ENCODE data around the gene EPHA10.
"Not testable (repeated sequence)": the region's sequence is repeated elsewhere in the genome, so short reads cannot be mapped to it uniquely, and the experiment has no call there.

Gene EPHA10

DNA sequence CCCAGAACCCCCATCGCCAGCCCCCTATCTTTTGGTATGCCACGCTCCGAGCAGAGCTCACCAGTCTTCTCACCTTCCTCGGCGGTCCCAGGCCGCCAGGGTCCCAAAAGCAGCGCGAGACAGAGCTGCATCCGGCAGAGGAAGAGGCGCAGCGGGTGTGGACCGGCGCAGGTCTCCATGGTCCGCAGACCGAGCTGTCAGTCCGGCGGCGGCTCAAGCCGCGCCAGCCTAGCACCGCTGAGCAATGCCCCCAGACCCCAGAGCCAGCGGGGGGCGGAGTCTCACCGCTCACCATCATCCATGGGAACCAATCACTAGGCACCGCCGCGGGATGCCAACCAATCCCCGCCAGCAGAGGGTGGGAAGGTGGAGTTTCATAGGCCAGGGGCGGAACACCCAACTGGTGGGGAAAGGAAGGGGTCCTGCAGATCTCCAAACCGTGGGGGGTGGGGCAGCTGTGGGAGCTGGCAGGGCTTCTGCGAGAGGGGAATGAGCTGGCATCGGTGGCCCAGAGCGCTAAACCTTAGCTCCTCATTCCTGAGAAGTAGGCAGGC is at the start of gene EPHA10:
EPHA10 (minus strand) TSS at position 233 of the 554 bp plus-strand sequence; CDS start at position 179, 54 bp downstream.
- no peak for DNase-seq

DNA sequence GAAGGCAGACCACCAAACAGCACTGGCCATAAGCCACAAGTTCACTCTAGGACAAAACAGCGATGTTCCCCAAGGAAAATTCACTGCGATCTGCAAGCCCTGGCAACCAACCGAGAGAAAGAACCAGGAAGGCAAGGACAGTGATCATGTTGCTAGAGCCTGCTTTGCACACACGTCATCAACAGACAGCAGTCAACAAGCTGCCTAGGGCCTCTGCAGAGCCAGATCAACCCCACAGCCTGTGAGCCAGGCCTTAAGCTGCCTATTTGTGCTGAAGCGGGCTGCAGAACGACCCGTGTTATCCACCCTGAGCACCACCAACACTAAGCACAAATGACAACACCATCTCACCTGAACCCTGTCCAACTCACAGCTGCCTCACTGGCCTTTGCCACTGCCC is 49.3 kb upstream of the EPHA10 start:
- no peak for DNase-seq

DNA sequence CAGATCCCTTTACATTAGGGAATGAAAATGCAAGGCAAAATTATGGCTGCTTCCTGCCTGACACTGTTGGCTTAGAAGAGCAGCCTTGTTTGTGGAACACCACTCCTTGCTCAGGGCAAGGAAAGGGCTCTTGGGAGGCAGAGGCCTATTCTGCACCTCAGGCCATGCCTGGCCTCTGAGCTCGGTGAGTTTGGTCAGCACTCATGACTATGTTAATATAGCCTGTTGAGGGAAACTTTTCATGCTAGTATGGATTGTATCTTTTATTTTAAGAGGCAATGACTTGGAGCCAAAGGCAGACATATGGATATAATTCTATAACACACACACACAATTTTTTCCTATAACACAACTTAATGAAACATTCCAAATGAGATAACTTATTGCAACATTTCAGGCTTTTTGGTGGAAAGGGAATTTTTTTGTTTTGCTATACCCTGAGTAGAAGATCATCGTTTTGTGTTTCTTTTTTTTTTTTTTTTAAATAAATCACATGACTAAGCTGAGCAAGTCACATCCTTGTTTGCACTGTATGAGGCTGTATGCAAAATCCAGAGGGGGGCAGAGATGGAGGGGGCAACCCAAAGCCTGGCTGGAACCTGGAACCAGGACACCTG is 48.7 kb upstream of the EPHA10 start:
- no peak for DNase-seq

DNA sequence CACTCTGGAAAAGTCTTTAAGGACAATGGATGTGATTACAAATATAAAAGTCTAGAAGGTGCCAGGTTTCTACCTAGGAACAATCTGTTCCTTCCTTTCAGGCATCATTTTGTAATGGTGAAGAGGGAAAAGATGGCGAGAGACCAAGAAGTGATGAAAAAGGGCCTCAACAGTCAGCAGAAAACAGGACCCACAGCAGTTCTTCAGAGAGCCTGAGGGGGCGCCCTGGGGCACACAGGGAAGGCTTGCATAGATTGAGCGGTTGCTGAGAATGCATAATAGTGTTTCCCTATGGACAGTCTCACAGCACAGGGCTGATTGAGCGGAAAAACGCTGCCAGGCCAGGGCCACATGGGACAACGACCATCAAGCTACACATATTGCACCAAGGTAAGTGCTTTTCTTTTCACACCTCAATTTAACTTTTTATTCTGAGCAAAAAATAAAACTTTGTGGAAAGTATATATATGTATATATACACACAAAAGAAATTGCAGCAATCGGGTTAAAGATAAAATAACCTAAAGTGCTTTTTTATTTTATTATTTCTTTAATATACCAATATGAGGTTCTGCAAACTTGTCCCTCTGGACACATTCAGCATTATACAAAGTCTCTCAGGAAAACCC is 46.2 kb upstream of the EPHA10 start:
- DNase-seq: peak; percentile 74

DNA sequence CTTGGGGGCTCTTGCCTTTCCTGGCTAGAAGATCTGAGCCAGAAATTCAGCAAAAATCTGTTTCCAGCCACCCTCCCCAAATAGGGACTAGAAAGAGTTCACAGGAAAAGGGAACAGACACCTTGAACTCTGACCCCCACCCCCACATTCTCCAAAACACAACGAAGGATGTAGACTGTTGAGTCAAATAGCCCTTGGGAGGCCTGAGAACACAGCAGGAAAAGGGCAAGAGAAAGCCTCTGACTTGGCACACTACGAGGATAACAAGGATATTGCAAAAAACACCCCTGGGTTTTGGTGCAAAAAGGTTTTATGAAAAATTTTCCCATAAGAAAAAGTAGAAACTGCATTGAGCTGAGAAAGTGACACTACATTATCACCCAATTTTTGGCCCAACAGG is 45.0 kb upstream of the EPHA10 start:
- DNase-seq: no peak

DNA sequence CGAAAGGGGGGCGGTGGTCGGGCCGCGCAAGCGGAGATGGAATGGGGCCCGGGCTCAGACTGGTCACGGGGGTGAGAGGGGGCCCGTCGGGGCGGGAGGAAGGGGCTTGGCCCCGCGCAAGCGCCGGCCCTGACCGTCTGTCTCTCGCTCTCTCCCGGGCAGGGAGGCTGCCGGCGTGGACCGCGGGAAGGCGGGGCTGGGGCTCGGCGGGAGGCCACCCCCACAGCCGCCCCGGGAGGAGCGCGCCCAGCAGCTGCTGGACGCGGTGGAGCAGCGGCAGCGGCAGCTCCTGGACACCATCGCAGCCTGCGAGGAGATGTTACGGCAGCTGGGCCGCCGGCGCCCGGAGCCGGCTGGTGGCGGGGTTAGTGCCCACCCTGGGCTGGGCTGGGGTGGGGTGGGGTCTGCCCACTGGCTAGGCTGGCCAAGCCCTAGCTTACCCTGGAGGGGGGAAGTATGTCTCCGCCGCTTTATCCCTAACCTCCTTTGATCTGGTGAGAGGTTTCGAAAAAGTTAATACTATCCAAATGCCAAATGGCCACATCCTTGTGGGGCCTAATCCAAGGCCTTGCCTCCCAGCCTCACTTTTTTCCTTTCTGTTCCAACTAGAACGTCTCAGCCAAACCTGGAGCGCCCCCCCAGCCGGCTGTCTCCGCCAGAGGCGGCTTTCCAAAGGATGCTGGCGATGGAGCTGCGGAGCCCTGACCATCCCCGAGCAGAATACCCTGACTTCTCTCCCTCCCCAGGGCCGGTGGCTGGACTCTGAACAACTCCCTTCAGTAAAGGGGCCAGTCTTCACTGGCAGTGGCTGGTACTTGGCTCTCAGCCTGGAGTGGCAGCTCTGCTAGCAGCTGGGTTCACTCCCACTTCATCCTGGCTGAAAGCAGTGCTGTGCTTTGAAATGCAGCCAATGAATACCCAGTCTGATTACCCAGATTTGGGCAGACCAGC is 43.7 kb upstream of the EPHA10 start:
- peak; percentile 58 for DNase-seq

DNA sequence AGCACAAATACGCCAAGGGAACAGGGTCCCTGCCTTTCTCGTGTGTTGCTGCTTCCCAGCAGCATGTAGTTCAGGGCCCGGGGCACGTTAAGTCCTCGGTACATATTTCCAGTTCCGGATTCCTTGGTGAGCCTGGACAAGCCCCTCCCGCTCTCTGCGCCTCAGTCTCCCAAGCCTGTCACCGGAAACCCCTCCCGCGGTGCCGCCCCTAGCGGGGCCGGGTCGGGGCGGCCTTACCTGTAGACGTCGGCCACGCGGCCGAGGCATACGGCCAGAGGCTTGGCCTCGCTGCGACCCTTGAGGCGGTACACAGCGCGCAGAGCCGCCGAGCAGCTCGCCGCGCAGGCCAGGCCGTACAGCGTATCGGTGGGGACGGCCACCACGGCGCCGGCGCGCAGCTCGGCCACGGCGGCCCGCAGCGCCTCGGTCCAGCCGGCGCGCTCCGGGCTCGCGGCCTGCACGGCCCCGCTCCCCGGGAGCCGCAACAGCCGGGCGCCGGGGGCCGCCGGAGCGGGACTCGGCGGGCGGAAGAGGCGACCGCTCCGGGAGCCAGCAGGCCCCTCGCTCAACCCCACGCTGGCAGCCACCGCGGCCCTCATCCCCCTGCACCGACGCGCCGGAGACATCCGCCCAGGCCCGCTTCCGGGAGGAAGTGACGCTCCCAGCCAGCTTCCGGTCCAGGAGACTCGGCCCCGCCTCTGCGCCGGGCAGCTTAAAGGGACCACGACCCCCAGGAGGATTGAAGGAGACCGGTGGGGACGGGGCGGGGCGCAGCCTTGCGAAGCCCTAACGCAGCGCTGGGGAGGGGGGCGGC is 42.8 kb upstream of the EPHA10 start, which contains the start of the genes C1orf122 and YRDC:
C1orf122 (plus strand) TSS at position 236 of the 814 bp plus-strand sequence. CDS start 615 bp downstream, outside the sequence.
YRDC (minus strand) TSS at position 654 of the 814 bp plus-strand sequence; CDS start at position 626, 28 bp downstream.
- peak; percentile 93 for DNase-seq

DNA sequence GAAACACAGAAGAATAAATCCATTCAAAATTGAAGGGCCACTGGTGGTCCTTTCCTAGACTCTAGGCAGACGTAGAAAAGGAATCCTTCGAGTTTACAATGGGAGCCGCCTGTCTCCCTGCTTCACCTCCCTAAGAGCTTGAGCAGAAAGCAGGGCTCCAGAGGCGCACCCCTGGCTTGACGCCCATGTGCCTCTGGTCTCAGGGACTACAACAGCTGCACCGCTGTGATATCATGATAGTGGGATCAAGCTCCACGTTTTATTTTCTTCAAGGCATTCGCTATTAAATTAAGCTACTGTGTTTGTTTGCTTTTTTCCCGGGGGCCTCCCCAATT is 42.3 kb upstream of the EPHA10 start:
- no peak for DNase-seq

DNA sequence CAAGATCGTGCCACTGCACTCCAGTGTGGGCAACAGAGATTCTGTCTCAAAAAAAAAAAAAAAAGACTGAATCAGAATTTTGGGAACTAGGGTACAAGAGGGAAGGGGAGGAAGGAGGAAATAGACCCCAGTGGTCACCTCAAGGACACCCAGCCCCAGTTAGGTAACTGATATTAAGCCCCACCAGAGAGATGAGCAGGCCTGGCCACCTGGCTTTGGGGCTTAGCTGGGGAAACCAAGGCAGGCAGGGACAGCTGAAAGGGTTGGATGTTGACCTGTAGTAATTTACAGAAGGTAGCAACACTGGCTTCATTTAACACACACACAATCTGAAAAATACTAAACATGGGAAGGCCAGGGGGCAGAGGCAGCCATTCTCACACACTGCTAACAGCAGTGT is 37.5 kb upstream of the EPHA10 start:
- DNase-seq: no peak

DNA sequence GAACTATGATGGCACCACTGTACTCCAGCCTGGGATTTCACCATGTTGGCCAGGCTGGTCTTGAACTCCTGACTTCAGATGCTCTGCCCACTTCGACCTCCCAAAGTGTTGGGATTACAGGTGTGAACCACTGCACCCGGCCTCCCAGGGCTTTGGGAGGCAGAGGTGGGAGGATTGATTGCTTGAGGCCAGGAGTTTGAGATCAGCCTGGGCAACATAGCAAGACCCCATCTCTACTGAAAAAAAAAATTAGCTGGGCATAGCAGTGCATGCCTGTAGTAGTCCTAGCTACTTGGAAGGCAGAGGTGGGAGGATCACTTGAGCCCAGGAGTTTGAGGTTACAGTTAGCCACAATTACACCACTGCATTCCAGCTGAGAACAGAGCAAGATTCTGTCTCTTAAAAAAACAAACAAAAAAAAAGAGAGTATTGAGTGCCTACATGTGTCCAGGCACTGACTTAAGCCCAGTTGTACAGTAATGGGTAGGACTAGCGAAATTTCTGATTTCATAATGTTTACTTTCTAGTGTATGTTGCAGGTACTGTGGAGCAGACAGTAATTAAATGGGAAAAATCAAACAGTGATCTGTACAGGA is 32.9 kb upstream of the EPHA10 start:
- DNase-seq: no peak

DNA sequence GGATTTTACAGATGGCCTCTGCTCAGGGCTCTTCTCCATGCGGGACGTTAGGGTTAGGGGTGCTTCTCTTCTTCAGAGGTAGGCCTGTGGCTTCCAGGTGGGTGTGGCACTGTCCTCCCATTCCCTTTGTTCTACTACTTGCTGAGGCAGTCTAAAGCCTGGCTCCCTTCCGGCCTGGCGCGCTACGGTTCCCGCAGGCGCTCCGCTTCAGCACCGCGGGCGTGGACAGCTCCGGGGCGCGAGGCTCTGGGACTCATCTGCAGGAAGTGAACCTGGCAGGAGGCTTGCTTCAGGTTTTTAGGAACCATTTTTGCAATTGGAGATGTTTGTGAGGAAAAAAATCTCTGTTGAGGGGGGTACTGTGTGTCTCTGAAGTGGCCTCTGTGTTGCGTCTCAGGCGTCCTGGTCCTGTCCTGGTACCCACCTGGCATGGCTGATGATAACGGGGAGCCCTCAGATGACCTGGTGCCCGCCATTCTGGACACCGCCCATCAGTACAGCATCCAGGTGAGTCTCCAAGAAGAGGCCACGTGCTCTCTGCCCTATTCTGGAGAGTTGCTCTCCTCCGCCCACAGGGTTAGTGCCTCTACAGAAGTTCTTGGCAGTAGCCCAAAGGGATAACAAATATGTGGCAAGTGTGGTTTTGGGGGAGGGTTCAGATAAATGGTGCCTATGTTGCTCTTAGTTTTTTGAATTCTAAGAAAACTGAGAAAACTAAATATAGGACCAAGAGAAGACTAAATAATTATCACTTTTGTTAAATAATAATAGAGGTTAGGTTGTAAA is 30.6 kb upstream of the EPHA10 start:
- peak; percentile 33 for DNase-seq

DNA sequence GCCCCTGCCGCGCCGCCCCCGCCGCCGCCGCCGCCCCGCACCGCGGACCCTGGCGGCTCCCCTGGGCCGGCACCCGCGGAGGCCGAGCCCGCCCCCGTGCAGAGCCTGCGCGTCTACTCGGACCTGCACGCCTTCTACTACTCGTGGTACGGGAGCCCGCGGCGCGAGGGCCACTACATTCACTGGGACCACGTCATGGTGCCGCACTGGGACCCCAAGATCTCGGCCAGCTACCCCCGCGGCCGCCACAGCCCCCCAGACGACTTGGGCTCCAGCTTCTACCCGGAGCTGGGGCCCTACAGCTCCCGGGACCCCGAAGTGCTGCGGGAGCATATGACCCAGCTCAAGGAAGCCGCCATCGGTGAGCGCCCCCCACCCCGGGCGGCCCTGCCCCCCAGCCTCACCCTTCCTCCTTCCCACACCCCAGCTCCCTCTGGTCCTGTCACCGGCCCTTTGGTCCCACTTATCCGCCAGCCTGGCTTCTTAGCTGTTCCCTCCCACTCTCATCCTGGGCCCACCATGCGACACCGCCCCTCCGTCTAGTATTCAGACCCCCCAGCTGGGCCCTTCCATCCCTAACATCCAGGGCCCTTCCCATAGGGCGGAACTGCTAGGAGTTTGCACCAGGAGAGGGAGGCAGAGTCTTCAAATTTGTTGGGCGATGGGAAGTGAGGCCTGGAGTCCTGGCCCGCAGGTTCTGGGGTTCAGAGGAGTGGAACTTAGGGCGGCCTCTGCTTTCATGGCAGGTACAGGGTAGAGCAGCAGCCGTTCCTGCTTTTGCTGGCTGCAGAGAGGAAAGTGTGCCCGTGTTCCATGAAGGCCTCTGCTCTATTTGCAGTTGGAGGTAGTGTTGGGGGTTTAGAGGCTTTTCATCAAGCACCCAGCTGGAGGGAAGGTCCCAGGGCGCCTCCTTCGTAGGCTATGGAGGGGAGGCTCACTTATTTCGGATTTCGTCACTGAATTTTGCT is 29.7 kb upstream of the EPHA10 start:
- no peak for DNase-seq

DNA sequence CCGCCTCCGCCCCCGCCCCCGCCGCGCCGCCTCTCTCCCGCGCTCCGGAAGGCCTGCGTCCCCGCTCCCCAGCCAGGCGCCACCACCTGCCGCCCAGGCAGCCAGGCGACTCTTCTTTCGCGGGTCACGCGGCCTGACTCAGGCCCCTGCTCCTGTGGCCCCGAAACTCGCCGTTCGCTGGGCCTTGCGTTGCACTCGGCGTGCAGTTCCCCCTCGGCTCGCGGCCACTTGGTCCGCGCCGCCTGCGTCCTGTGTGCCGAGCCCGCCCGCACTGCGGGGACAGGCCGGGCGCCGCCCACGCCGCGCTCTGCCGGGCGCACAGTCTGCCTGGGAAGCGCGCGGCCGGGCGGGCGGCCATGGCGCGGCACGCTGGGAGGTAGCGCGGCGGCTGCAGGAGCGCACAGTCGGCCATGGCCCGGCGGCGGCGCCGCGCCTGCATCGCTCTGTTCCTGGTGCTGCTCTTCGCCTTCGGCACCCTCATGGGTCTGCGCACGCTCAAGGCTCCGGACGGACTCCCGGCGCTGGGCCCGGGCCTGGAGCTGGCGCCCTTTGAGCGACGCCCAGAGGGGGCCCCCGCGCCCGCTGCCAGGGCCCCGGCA is 29.0 kb upstream of the EPHA10 start, which contains the start of gene MANEAL:
MANEAL (plus strand) TSS at position 75 of the 599 bp plus-strand sequence; CDS start at position 411, 336 bp downstream.
- peak; percentile 31 for DNase-seq

DNA sequence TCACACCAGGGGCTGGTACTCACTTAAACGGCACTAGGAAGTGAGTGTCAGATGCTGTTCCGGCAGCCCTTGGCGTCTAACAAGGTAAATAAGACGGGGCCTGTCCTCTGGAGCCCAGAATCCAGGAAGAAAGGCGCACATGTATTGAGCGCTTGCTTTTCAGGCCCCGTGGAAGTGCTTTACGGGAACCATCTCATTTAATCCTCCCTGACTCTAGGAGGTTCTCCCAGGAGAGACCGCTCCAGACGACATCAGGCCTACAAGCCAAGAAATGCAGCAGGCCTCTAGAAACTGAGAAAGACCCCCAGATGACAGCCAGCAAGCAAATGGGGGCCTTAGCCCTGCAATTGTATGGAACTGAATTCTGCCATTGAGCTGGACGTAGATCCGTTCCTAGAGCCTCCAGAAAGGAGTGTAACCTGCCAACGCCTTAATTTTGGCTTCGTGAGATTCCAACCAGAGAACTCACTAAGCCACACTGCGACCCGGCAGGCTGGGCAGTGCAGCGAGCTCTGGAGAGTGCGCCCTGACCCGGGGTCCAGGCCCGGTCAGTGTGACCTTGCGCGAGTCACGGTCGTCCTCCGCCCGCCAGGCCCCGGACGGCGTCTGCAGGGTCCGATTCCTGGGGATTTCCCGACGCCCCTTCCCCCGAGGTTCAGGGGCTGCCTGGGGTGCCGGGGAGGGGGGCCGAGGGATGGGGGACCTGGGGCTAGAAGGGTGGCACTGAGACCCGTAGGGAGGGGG is 28.2 kb upstream of the EPHA10 start:
- DNase-seq: no peak

DNA sequence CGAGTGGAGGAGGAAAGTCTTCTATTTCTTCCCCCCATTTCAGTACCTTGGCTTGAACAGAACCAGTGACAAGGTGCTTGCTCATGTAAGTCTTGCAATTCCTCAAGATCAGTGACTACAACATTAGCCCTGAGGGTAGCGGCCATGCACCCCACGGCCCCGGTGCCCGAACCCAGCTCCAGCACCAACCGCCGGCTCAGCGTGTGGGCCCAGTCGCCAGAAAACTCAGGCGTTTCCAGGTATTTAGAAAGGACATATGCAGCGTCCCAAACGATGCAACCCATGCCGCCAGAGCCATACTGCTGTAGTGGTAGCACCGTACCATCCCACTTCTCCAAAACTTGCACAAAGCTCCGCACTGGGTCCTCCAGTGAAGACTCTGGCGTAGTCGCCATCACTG is 17.6 kb upstream of the EPHA10 start:
- no peak for DNase-seq

DNA sequence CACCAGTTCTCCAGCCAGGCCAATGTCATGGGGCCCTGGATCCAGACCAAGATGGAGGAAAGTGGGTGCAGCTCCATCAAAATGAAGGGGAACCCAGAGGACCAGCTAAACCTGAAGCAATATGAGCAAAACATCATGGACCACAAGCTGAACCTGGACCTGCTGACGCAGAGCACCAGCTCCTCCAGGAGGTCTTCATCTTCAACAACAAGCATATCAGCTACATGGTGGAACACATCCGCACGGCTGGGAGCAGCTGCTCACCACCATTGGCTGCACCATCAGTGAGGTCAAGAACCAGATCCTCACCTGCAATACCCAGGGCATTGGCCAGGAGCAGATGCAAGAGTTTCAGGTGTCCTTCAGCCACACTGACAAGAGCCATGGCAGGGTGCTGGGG is 13.7 kb upstream of the EPHA10 start:
- no peak for DNase-seq

DNA sequence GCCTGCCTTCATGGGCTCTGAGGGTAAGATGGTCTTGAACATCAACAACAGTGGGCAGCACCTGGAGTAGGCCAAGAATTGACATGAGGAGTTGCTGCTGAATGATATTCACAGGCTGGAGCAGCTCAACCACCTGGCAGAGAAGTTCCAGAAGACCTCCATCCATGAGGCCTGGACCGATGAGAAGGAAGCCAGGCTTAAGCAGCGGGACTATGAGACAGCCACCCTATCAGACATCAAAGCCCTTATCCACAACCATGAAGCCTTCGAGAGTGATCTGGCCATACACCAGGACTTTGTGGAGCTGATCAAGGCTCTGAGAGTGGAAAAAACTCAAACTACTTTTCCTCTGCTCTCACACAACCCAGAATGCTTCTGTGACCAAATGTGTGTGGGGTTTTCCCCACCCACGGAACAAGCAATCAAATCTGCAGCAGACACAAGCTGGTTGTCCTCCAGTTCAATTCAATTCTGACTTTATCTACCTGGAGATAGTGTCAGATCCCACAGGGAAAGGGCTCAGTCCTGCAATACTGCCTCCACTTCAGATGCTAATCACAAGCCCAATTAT is 12.1 kb upstream of the EPHA10 start:
- no peak for DNase-seq

DNA sequence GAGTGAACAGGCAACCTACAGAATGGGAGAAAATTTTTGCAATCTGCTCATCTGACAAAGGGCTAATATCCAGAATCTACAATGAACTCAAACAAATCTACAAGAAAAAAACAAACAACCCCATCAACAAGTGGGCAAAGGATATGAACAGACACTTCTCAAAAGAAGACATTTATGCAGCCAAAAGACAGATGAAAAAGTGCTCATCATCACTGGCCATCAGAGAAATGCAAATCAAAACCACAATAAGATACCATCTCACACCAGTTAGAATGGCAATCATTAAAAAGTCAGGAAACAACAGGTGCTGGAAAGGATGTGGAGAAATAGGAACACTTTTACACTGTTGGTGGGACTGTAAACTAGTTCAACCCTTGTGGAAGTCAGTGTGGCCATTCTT is 6.5 kb upstream of the EPHA10 start:
- not testable (repeated sequence) for DNase-seq
